Muscle of back (tissue), 11 donors: ENCODE data around the gene SLX9. TPM values are rescaled to one million over a fixed set of nuclear protein-coding genes. Genes with fewer than 3 reads are reported as not detected.
"Not testable (repeated sequence)": the region's sequence is repeated elsewhere in the genome, so short reads cannot be mapped to it uniquely, and the experiment has no call there.

Experiments used
- DNase-seq, 3 donors: peaks; one replicate each; pipeline versions ENCODE4 v3.0.0 to v3.0.0-alpha.2; 2013
- polyA plus RNA-seq, 10 donors: library from polyadenylated mRNA; unstranded; fragments of 120-200 nt; gene quantifications; one replicate each; pipeline ENCODE4 v1.2.1, GENCODE V29; 2013; ENCODE audit not compliant: insufficient read length in 10 of 10

The SLX9 gene
- polyA plus RNA-seq, 10 donors, result 13.2 to 22.1 (median 15.8) TPM

DNA sequence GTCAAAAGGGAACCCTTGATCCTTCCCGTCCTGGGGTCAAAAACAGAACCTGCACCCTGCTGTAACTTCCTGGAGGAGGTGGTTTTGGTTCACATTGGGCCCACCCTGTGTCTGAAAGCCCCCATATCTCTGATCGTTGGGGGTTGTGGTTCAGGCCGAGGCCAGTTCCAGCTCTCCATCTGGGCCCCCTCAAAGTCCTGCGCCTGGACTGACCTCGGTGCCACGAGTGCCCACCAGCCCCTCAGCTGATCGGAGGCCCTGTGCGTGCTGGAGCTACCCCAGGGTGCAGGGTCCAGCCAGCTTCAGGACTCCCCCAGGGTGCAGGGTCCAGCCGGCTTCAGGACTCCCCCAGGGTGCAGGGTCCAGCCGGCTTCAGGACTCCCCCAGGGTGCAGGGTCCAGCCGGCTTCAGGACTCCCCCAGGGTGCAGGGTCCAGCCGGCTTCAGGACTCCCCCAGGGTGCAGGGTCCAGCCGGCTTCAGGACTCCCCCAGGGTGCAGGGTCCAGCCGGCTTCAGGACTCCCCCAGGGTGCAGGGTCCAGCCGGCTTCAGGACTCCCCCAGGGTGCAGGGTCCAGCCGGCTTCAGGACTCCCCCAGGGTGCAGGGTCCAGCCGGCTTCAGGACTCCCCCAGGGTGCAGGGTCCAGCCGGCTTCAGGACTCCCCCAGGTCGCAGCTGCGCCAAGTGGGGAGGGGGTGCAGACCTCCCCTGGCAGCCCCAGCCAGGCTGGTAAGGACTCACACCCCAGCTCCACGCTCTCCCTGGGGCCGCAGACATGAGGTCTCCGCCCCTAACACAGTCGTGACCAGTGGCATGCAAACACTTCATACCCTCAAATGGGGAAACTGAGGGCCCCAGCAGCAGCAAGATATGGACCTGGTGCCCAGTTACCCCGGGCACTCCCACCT, 27.1 kb upstream of the SLX9 start:
- not testable (repeated sequence) for DNase-seq

- DNase-seq, result no peak
Observed at GRCh38 chr21:44913425-44914175, 26.2 kb upstream of the SLX9 start.

DNA sequence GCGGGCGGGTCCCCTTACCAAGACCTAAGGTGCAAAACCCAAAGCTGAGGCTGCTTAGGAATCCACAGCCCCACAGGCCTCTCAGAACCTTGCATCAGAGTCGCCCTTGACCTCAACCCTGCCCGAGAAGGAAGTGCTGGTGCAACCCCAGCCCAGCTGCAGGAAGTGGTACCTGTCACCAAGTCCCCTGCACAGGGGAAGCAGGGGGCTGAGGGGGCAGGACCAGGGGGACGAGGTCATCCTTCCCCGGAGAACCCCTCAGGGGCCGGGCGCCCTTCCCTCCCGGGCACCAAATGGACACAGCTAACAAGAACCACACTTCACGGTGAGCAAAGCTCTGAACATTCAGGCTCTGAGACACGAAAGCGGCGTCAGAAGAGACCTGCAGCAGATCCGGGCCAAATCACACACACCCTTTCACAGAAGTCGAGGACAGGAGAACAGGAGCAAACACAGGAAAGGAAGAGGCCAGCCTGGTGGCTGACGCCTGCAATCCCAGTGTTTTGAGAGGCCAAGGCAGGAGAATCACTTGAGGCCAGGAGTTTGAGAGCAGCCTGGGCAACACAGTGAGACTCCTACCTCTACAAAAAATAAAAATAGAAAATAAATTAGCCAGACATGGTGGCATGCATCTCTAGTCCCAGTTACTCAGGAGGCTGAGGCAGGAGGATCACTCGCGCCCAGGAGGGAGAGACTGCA, 25.5 kb upstream of the SLX9 start:
- DNase-seq, result no peak

DNA sequence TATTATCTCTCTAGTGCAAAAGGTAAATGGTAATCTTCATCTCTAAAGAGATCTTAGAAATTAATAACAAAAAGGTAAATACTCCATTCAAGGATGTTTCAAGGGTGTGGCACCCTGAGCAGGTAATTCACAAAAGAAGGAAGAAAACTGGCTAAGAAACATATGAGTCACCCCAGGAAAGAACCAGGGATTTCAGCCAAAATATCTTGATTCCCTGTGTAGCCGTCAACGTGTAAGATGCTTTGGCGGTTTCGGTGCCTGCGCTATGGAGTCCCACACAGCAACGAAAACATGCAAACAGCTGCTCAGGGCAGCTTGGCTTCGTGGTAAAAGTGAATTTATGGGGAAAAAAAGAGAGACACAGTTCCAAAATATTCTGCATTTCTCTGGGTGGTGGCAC, 22.9 kb upstream of the SLX9 start:
- no peak for DNase-seq

DNA sequence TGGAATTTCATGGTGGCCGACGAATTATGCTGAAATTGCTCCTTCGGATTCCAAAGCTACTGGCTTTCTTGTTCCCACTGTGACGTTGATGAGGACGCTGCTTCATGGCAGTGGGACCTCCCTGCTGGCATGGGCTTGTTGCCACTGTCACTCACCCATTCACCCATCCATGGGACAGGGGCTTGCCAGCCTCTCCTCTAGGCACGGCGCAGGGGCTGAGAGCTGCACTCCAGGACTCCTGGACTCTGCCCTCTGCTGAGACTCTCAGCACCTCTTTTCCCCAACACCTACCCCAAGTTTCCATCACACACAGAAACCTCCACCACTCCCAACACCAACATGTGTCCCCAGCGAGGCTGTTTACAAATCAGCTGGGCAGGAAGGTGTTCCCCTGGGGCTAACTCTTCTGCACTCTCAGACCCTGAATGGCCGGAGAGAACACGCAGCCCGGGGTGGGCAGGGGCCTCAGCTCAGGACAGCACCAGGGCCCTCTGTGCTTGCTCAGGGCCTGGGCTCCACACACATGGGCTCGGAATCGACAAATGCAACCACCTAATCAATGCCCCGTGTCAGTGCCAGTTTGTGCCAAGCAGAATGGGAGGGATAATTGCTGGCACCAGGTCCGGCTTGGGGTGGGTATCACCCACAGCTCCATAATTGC, 22.3 kb upstream of the SLX9 start:
- DNase-seq, result no peak

- DNase-seq, result no peak
Observed at GRCh38 chr21:44918107-44918470, 21.7 kb upstream of the SLX9 start.

GRCh38 chr21:44918581-44919033, 21.2 kb upstream of the SLX9 start:
- DNase-seq, result no peak

GRCh38 chr21:44919111-44919912, 20.5 kb upstream of the SLX9 start:
- DNase-seq, result no peak

DNA sequence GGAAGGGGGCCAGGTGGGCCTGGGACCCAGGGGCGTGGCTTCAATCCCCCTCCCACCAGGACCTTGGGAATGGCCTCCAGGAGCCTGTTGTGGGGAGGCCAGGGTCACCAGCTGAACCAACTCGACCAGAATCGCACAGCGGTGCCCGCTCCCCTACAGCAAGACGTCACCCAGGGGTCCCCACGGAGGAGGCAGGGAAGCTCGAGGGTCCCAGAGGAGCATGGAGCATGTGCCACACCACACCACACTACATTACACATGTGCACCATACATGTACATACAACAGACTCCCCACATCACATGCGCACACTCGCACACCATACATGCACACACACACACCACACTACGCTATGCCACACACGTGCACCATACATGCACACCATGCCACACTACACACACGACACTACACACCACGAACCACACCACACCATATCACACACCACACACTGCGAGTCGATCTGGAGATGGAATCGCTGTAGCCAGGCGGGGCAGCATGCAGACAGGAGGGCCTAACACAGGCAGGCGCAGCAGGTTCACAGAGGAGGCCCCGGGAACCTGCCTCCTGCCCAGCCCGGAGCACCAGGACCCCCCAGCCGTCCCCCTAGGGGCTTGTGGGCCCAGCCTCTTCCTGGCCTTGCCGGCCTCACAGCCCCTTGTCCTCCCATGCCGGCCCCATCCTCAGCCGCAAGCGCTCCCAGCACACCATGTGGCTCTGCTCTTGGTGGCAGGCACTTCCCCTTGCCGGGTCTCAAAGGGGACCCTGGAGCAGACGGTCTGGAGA, 19.7 kb upstream of the SLX9 start:
- no peak for DNase-seq

- no peak for DNase-seq
Observed at GRCh38 chr21:44920694-44921604, 18.9 kb upstream of the SLX9 start, which contains the start of gene ITGB2. TSS of gene ITGB2 (minus strand) at chr21:44920899. CDS start at chr21:44910782, 10,117 bp downstream.

DNA sequence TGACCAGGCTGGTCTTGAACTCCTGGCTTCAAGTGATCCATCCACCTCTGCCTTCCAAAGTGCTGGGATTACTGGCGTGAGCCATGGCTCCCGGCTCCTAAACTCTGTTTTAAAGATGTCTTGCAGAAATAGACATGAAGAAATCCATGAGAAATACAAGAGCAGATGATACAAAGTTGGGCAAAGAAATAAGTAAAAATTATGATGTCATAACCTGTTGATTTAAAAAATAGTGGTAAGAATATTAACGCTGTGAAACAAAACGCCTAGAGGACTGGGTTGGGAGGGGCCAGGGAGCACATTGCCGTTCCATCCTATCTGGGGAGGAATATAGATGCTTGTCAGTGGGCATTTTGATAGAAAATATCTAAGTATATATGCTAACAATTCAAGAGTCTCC, 17.9 kb upstream of the SLX9 start:
- DNase-seq, result no peak

DNA sequence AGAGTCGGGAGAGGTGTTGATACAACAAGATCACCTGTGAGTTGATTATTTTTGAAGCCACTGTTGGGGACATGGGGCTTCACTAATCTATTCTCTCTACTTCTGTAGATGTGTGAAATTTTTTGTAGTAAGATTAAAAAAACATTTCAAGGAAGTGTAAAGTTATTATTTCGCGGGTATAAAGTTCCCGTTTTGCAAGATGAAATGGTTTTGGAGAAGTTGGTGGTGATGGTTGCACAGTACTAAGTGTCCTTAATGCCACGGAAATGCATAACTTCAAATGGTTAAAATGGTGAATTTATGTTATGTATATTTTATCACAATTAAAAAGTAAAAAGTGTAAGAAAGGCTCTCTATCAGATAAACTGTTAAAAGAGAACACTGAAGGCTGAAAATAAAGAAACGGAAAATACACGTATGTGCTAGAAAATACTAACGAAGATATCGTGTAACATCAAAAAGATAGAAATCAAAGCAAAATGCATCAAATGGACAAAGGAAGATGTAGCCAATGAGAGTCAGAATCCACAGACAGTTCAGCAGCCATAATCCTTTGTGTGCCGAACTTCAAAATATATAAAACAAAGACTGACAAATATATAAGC, 16.2 kb upstream of the SLX9 start:
- no peak for DNase-seq

GRCh38 chr21:44924606-44925377, 15.0 kb upstream of the SLX9 start:
- DNase-seq, result no peak

DNA sequence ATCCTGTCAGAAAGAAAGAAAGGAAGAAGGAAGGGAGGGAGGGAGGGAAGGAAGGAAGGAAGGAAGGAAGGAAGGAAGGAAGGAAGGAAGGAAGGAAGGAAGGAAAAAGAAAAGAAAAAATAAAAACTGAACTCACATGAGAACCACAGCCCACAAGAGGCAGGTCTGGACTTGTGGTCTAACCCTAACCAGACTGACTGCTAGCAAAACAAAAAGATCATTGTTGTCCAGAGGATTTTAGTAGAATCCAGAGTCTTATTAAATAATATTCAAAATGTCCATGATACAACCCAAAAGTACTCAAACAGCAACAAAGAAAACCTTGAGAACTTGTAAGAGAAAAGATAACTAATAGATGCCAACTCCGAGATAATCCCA, 14.5 kb upstream of the SLX9 start:
- DNase-seq, result no peak

- DNase-seq, result no peak
Observed at GRCh38 chr21:44926331-44927101, 13.3 kb upstream of the SLX9 start.

GRCh38 chr21:44927259-44927586, 12.6 kb upstream of the SLX9 start:
- DNase-seq, result no peak
